NCI-H2107 (cell line): ENCODE measurements around the gene TKFC.

Experiments
- DNase-seq: peaks from one replicate; lab custom pipeline; 2025; lab: John Stamatoyannopoulos, UW

The TKFC gene, protein sequence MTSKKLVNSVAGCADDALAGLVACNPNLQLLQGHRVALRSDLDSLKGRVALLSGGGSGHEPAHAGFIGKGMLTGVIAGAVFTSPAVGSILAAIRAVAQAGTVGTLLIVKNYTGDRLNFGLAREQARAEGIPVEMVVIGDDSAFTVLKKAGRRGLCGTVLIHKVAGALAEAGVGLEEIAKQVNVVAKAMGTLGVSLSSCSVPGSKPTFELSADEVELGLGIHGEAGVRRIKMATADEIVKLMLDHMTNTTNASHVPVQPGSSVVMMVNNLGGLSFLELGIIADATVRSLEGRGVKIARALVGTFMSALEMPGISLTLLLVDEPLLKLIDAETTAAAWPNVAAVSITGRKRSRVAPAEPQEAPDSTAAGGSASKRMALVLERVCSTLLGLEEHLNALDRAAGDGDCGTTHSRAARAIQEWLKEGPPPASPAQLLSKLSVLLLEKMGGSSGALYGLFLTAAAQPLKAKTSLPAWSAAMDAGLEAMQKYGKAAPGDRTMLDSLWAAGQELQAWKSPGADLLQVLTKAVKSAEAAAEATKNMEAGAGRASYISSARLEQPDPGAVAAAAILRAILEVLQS

DNA sequence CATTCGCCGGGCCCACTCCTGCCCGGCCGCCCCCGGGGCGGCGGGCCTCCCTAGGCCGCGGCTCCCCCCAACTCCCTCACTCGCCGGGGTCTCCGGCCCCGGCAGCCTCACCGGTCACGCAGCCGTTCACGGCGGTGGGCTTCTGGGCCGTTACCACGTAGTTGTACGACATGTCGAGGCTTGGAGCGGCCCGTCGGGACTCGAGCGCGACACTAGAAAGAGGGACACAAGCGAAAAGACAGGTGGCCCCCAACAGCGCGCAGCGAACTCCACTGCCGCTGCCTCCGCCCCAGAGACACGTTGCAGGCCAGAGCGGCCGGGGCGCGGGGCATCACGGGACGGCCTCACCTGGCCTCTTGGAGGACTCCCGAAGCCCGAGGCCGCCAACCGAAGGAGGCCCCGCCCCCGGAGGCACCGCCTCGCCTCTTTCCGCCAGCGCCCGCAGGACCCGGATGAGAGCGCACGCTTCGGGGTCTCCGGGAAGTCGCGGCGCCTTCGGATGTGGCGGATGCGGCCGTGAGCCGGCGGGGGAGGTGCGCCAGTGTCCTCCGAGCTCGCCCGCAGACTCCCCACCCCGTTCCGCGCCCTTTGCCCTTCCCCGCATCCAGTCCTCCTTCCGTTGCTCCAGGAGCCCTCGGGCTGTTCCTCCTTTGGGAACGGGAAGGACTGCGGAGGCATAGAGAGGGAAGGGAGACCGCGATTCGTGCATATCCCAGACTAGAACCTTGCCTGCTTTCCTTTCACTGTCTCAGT is at the start of gene TKFC, which contains the start of gene DDB1:
TKFC (plus strand) TSS at position 432 of the 753 bp plus-strand sequence. CDS start 1,501 bp downstream, outside the sequence.
DDB1 (minus strand) TSS at position 309 of the 753 bp plus-strand sequence; CDS start at position 172, 137 bp downstream.
- DNase-seq: peak; percentile 91

DNA sequence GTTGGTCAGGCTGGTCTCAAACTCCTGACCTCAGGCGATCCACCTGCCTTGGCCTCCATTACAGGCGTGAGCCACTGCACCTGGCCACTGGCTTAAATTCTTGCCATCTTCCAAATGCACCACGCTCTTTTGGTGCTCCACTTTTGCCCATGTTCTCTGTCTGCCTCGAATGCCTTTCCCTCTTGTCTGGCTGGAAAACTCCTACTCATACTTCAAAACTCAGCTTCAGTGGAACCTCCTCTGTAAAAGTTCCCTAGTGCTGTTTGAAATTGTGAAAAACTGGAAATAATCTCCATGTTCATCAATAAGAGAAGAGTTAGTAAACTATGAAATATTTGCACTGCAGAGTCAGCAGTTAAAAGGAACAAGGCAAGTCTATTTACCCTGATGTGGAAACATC is 49.4 kb upstream of the TKFC start:
- no peak for DNase-seq

DNA sequence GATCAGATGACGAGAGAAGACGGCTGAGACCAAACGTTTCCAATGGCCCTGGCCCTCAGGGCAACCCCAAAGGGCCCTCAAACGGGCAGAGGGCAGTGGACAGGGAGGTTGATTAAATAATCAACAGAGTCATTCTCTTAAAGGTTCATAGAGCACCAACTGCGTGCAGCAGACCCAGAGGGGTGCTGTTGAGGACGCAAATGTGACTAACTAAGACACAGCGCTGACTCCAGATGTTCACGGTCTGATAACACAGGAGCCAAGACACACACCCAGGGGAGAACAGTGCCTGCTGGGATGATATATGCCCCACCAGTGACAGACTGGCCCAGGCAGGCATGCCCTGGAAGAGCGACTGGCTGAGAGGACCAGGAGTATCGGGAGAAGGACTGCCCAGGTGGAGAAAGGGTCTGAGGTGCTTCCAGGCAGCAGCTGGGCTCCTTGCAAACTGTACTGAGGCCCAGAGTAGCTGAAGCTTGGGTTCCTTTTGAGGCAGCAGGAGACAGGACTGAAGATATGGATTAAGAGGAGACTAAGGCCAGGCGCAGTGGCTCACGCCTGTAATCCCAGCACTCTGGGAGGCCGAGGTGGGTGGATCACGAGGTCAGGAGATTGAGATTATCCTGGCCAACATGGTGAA is 45.6 kb upstream of the TKFC start:
- DNase-seq: no peak

DNA sequence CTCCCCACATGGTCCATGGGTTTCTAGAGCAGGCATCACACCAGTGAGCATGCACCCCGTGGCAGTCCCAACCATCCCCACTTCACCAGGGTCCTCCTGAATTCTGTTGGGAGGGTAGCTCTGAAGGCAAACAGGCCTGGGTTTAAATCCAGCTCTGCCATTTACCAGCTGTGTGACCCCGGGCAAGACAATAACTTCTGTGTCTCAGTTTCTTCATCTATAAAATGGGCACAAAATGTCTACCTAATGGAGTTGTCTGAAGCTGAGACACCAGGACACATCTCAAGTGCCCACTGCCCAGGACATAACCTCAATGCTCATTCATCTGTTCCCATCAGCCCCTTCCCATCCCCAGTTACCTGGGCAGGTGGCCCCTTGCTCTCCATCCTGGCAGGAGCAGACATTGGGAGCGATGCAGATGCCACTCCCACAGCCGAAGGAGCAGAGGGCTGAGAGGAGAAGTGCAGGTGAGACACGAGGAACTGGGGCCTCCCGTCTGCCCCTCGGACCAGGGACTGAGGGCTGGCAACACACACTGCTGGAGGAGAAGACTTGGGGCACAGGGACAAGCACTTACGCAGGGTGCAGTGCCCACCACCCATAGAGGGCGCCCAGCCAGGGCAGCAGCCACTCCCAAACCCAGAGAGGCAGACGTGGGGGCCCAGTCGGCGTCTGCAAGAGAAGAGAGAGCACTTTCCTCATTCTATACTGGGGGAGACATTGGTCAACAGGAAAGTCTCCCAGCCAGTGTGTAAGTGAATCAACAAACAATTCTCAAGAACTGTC is 41.9 kb upstream of the TKFC start:
- DNase-seq: no peak

DNA sequence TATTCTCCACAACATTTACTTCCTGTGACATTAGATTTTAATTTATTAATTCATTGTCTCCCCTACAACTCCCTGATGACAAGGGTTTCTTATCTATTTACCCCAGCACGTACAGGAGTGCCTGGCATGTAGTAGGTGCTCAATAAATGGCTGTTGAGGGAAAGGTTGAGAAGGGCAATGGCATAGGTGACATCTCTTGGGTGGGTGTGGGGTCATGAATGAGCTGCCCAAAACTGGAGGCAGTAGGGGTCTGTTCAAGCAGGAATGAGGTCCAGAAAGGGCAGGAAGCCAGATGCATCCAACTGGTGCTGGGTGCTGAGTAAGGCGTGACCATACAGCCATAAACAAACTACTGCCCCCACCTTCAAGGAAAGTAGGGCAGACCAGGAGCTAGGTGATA is 40.7 kb upstream of the TKFC start:
- DNase-seq: no peak

DNA sequence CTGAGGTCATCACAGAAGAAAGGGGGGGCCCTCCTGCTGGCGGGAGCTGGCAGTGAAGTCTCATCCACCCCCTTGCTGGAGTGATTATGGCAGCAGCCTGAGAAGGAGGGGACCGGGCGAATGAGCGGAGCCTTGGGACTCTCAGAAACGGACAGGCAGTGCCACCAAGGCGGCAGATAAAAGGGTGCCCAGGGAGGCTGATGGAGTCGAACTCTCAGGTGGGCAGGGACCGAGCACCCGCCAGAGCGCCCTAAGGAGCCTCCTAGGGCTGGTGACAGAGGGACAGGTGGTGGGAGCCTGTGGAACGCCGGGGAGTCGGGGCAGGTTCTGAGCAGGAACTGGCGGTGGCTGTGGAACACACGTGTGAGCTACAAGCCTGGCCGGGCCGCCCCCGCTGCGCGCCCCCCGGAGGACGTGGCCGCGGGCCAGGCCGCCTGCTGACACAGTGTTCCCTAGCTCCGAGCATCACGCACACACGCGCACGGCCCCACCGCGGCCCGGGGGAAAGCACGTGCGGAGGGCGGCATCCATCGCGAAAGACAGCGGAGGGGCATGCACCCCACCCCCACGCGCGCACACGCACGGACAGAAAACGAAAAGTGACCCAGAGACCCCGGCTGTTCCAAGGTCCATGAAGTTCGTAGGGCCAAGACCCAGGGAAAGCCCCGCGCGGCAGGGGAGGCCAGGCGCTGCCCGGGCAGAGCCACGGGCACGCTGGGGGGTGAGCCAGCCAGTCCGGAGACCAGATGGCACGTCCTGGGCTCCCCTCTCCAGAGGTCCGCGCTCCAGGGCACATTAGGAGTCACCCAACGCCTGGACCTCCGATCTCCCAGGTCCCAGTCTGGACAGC is 38.9 kb upstream of the TKFC start:
- no peak for DNase-seq

DNA sequence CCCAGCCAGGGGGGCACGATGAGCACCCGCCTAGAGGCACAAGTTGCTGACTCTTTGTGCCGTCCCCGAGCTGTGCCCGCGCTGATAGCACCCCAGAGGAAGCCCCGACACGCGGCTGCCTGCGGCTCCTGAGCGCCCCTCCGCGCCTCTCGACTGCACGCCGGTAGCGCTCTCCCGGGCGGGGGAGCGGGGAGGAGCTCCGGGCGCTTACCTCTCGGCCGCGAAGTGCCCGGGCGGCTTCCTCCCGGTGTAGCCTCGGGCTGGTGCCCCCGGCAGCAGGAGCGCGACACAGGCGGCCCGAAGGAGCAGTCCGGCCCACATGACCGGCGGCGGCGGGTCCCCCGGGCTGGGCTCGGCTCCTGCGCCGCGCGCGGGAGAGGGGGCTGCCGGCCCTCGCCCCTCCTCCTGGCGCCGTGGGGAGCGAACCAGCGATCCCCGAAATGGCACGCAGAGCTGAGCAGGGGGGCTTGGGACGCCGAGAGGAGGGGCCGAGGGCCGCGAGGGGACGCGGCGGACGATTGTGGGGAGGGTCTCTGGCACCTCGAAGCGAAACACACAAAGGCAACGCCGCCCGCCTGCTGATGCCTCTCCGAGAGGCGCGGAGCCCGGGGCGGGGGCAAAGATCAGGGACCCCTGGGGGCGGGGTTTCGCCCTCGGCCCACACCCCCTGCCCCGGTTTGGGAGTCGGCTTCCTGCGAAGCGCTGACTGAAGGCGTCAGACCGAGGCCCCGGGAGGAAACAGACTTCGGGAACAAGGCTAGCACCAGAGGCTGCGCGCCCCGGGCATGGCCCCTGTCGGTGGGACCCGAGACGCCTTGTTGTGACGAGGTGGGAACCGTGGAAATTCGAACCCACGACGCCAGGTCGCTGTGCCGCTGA is 38.1 kb upstream of the TKFC start, which contains the start of gene VWCE:
VWCE (minus strand) TSS at position 600 of the 879 bp plus-strand sequence; CDS start at position 321, 279 bp downstream.
- DNase-seq: peak; percentile 37

DNA sequence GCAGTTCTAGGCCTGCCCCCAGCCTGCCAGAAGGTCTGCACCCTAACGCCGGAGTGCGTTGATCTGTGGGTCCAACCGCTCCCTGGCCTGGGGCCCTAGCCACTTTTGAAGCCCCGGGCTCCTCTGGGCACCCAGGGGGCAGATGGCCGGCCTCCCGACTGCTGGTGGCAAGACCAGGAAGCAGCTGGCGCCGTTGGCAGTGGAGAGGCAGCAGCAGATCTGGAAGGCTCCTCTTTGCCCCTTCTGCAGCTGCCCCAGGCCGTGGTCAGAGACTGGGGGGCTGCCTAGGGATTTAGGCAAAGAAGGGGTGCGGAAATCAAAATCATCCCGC is 37.5 kb upstream of the TKFC start:
- DNase-seq: no peak

DNA sequence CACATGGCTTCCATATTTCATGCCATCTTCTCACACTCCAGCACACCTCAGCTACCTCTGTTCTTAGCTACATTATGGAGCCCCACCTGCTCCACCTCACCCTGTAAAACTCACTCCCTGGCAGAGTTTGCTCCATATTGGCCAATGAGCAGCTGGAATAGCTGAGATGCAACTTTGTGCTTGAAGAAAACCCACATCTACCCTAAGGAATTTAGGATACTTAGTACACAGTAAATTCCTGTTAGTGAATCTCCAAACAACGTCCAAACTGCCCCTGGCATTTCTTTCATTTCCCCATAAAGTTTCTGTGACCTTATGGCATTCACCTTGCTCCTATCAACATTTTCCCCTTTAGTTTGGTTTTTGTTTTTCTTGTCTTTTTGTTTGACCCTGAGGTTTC is 35.7 kb upstream of the TKFC start:
- no peak for DNase-seq

DNA sequence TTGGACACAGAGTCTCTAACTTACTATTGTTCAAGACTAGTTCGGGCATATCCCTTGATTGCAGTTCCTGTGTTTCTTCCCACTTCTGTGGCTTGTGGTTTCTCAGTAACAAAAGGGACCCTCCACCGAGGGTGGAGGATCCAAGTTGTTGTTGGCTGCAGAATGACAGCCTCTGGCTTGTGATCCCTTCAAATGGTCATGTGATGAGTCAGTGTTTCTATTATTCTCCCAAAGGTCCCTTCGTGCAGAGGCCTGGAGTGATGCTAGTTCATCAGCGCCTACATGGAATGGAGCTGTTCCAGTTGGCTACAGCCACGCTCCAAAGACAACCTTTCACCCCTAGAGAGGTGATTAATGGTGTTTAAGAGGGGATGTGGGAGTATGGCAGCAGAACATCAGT is 35.3 kb upstream of the TKFC start:
- DNase-seq: no peak

DNA sequence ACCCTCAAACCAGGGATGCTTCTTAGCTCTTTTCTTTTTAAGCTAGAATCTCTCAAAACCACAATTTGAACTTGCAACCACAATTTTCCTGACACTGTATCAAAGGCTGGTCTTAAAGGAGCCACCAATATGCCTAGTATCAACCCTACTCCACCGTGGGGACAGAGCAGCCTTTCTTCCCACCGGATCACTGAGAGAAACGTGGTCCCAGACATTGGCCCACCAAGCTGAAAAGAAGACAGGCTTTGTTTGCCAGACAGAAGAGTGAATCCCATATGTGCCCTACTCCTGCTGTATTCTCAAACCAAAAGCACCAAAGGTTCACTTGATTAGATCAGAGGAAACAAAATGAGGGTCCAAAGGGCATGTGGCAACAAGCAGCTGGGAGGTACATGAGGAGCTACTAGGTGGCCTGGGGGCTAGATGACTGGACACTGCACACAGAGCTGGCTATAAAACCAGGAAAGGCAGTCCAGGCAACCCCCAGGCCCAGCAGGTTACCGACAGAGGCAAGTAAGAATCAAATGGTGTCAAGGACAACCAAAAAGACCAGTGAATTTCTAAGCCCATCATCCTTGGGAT is 34.3 kb upstream of the TKFC start:
- no peak for DNase-seq

DNA sequence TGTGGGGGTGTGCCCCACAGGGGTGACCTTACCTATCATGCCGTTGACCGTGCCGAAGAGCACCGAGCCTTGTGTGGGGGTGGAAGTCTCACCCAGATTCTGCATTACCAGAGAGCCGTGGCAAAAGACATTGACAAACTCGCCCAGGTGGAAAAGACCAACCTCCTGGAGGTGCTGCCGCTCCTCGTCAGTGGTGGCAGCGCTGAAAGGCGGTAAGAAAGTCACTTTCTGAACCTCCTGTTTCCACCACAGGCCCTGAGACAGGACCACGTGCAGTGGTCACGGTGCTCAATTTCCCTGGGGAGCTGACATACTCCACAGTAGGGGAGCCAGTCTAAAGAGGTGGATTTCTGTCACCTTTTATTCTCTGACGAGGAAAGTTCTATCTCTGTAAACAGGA is 30.5 kb upstream of the TKFC start:
- no peak for DNase-seq

DNA sequence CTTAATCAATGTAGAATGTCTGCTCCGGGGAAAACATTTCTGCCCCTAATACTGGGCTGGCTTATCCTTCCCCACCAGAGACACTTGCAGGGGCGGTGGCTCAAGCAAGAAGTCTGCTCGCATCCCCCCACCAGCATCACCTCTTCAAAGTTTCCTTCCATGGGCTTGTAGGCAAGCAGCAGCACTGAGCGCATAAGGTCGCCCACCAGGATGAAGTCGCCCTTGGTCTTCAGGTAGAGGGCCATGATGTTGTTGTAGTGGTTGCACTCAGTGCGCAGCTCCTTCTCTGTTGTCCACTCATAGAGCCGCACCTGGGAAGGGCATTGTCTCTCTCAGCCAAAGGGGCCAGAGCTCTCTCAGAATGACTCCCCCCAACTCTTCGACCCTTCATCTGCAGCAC is 29.3 kb upstream of the TKFC start:
- DNase-seq: no peak

DNA sequence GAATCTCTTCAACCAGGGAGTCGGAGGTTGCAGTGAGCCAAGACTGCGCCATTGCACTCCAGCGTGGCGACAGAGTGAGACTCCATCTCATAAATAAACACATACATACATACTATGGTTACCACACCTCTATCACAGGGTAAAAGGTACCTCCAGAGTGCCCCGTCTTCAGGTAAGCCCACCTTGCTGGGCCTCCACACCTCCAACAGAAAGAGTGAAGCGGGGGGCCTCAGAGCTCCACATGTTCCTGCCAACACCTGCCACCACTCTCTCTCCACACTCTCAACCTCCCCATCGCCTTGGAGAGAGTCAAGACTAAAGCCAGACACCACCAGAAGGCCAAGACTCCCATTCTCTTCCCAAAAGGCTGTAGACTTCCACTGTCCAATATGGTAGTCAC is 27.6 kb upstream of the TKFC start:
- DNase-seq: no peak

DNA sequence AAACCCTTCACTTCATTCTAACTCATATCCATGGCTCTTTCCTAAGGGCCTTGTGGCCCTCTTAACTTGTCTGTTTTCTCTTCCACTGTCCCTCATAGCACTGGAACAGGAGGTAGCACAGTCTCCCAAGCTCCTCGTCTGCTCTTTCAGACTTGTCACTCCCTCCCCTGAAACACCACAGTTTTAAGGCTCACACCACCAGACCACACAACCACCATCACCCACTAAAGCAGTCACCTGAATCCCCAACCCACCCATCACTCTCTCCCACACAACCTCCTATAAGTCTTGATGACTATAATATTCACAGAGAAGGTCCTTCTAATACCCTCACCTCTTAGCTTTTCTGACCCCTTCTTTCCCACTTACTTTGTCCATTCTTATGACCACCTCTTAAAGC is 26.8 kb upstream of the TKFC start:
- no peak for DNase-seq

DNA sequence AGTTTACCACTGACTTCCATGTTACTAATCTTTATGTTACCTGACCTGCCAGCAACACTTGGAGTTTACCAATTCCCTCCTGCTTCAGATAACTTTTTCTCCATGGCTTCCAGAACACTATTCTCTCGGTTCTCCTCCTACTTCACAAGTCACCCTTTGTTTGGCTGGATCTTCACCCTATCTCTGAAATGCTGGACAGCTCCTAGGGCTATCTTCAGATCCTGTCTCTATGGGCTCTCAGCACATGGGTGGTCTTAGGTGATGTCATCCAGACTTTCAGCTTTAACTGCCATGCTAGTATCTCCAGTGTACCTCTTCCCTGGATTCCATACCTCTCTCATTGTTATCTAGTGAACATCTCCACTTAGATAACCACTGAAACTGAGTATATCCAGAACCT is 25.7 kb upstream of the TKFC start:
- no peak for DNase-seq

DNA sequence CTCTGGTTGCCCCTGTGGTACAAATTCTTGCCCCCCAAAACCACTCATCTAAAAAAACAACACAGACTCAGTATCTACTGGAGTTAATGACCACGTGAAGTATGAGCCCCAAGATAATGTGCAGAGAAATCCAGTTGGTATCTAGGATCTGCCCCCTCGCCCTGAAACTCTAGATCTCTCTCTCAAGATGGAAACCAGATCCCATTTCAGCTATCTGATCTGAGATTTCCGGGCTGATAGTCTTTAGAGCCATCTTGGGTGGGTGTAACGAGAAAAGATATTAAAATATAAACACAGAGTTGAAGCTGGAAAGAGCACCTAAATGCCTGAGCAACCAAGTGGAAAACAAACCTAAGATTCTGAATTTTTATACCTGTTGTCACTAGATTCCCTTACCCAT is 23.9 kb upstream of the TKFC start:
- no peak for DNase-seq

DNA sequence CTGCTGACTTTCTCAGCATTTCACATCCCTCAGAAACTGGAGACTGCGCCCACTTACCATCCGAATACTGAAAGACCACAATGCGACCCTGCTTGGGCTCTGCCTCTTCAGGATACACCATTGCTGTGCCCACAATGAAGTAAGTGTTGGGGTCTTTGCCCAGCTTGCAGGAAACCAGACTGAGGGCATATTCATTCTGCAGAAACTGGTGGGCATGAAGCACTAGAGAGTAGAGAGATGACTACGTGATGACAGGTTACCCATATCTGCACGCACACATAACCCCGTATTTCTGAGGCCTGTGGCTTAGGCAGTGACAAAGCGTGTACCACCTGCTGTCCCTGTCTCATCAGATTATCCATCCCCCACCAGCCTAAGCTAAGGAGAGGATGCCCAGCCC is 23.3 kb upstream of the TKFC start:
- DNase-seq: no peak

DNA sequence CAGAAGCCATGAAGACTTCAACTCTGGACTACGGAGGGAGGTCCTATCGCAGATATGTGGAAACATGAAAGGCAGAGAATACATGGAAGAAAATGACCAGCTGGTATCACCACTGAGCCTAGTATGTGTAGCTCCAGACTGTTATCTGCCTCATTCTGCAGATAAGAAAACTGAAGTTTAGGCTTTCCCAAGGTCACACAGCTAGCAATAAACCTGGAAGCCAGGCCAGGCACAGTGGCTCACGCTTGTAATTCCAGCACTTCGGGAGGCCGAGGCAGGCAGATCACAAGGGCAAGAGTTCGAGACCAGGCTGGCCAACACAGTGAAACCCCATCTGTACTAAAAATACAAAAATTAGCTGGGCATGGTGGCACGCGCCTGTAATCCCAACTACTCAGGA is 22.3 kb upstream of the TKFC start:
- DNase-seq: no peak
